Activated naive CD8-positive, alpha-beta T cell treated with anti-CD3 and anti-CD28 coated beads for 36 hours (primary cell): ENCODE results near the gene ARHGAP15. TPM values are rescaled to one million over a fixed set of nuclear protein-coding genes. Genes with fewer than 3 reads are reported as not detected.

Experiments used
- DNase-seq: peaks from one replicate; pipeline ENCODE4 v3.0.0; 2021
- H3K27ac Mint-ChIP-seq: one replicate; pipeline ENCODE4 v1.8.0; 2022; ENCODE audit warnings: mild to moderate bottlenecking, moderate library complexity, mixed read lengths
- H3K27me3 Mint-ChIP-seq: one replicate; pipeline ENCODE4 v1.8.0; 2022; ENCODE audit warnings: mild to moderate bottlenecking, mixed read lengths
- H3K36me3 Mint-ChIP-seq: one replicate; pipeline ENCODE4 v1.8.0; 2021; ENCODE audit warnings: mild to moderate bottlenecking, mixed read lengths
- H3K4me1 Mint-ChIP-seq: one replicate; pipeline ENCODE4 v1.8.0; 2021; ENCODE audit warnings: mixed read lengths
- H3K4me3 Mint-ChIP-seq: one replicate; pipeline ENCODE4 v1.8.0; 2022; ENCODE audit warnings: mild to moderate bottlenecking, moderate library complexity, mixed read lengths
- H3K9me3 Mint-ChIP-seq: one replicate; pipeline ENCODE4 v1.8.0; 2022; ENCODE audit warnings: mixed read lengths
- total RNA-seq, 2 experiments: library from RNA; stranded (reverse); gene quantifications; one replicate each; pipeline ENCODE4 v1.2.3, GENCODE V29; 2021

Gene ARHGAP15
- total RNA-seq, 2 experiments from 2014 or later, result 45.2 to 47.0 TPM

DNA sequence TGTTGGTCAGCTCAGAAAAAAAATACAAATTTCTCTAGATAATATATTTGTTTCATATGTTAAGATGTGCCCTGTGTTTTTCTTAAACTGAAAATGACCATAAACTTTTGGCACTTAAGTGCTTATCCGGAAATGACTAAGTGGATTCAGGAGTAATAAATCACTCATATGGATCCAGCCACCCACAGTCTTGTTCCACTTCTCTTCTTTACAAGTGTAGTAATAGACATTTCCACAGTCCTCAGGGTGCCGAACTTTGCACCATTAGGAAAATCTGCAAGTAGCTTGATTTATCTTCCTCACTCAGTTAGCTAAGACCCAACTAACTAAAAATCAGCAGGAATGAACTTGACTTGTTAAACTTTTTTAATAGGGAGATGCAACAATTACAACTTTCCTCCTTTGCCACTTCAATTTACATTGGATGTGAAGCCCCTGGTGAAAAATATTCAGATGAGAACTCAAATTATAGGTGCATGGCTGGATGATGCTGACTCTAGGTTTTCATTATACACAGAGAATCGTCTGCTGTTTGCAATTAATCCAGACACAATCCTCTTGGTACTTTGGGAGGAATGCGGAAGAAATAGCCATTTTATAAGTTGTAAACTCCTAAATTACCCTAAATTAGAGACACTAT, 322.5 kb downstream of the ARHGAP15 start:
- H3K27ac Mint-ChIP-seq, result no peak overlapping the region
- H3K36me3 Mint-ChIP-seq, result peaks cover 32% of the 10 kb centered on the region
- H3K4me1 Mint-ChIP-seq, result peaks cover 52% of the 10 kb centered on the region
- no peak overlapping the region for H3K4me3 Mint-ChIP-seq
- no peaks in the 10 kb centered on the region for H3K9me3 Mint-ChIP-seq
- H3K27me3 Mint-ChIP-seq, result no peaks in the 10 kb centered on the region
- DNase-seq, result no peak

DNA sequence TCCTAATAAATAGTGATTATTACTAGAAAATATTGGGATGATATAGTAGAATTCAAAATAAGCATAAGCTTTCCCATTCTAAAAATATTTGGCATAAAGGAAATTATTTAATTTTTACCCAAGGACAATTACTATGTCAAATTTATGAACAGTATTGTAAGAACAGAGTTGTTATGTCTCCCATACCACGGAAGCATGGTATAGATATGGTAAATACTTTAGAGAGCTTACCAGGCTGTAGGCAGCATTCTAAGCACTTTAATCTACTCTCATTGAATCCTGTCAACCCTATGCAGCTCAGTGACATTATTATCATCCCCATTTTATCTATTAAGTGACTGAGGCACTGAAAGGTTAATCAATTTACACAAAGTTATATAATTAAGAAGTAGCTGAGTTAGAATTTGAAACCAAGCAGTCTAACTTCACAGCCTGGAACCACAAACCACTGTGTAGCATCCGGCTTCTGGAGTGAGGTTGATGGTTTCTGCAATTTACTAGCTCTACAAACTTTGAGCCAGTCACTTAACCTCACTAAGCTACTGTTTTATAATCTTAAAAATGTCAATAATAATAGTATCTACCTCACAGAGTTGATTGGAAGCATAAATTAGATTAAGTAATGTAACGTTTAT, 323.7 kb downstream of the ARHGAP15 start:
- no peaks in the 10 kb centered on the region for H3K27me3 Mint-ChIP-seq
- DNase-seq, result peak; percentile 40
- peaks cover 50% of the 10 kb centered on the region for H3K4me1 Mint-ChIP-seq

DNA sequence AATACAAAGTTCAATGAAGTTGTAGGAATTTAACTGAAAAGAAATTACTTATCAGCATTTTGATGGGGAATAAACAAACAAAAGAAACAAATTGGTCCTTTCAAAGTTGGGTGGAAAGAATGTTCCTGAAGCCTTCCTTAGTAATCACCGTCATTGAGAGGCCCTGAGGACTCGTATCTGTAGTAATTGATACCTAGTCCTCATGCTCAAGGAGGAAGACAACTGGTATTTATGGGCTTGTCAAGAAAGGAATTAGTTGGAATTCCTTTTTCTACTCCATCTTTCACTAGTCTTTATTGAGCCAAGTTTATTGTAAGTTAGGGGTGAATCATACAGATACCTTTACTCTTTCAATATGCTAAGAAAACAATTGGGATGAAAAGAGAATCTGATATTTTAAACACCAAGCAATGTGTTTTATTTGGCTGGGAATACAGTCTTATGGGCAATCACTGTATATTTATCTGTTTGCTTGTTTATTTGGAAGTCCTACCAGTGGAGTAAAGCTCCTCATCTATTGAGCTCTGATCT, 324.8 kb downstream of the ARHGAP15 start:
- Mint-ChIP-seq H3K9me3 (no peaks in the 10 kb centered on the region), H3K36me3 (peaks cover 32% of the 10 kb centered on the region), H3K4me1 (peaks cover 50% of the 10 kb centered on the region), H3K27me3 (no peaks in the 10 kb centered on the region), H3K4me3 (no peak overlapping the region), H3K27ac (no peak overlapping the region)
- no peak for DNase-seq

More for the DNA sequence above, 323.7 kb downstream of the ARHGAP15 start:
- H3K27ac Mint-ChIP-seq, result no peak overlapping the region
- peaks cover 26% of the 10 kb centered on the region for H3K36me3 Mint-ChIP-seq
- no peak overlapping the region for H3K4me3 Mint-ChIP-seq
- no peaks in the 10 kb centered on the region for H3K9me3 Mint-ChIP-seq

DNA sequence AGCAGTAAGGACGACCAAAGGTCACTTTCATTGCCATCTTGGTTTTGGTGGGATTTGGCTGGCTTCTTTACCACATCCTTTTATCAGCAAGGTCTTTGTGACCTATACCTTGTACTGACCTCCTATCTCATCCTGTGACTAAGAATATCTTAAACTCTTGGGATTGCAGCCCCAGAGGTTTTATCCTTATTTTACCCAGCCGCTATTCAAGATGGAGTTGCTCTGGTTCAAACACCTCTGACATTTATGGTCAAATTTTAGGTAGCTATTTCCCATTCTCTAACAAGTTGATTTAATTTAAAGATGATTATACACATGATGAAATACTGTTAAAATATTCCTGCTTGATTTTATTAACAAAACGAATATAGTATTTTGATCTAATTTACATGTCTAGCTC, 326.1 kb downstream of the ARHGAP15 start:
- Mint-ChIP-seq H3K4me1 (peaks cover 39% of the 10 kb centered on the region), H3K9me3 (no peaks in the 10 kb centered on the region), H3K36me3 (peaks cover 34% of the 10 kb centered on the region), H3K27me3 (no peaks in the 10 kb centered on the region), H3K4me3 (no peak overlapping the region), H3K27ac (no peak overlapping the region)
- DNase-seq, result no peak

DNA sequence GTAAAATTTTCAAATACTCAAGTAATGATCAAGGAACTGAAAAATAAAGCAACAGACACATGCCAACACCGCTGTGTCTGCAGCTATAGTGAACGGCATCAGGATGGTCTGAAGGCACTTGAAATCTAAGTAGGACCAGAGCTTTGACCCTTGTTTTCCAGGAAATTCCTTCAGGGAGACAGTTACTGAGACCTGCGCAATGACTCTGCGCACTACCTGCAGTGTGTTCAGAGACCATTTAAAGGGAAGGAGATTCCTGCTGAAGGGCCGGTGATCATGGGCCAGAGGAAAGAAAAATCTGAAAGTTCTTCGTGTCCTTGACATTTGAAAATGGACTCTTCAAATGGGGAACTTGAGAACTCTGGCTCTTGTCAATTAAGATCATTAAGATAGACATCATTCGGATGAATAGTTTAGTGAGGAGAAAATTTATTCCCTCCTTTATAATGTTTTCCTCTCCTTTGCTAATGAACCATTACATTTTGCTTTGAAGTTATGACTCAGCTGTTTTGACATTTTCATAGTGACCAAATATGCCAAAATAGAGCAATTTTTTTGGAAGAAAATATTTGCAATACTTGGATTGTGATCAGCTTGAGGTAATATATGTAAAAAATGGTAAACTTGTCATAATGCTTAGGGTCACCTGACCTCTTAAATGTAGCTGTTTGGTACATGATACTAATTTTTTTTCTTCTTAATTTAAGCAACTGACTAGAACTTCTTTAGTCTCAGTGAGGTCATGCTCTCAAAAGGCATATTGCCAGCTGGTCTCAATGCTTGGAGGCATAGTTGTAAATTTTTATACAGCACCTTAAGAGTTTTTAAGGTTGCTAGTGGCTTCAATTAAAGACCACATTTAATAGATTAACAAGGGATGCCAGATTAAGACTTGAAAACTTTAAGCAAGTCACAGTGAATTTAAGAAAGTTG, 329.3 kb downstream of the ARHGAP15 start:
- no peak overlapping the region for H3K4me3 Mint-ChIP-seq
- no peaks in the 10 kb centered on the region for H3K9me3 Mint-ChIP-seq
- H3K4me1 Mint-ChIP-seq, result peaks cover 15% of the 10 kb centered on the region
- H3K27ac Mint-ChIP-seq, result no peak overlapping the region
- H3K27me3 Mint-ChIP-seq, result no peaks in the 10 kb centered on the region
- DNase-seq, result no peak
- peaks cover 32% of the 10 kb centered on the region for H3K36me3 Mint-ChIP-seq

DNA sequence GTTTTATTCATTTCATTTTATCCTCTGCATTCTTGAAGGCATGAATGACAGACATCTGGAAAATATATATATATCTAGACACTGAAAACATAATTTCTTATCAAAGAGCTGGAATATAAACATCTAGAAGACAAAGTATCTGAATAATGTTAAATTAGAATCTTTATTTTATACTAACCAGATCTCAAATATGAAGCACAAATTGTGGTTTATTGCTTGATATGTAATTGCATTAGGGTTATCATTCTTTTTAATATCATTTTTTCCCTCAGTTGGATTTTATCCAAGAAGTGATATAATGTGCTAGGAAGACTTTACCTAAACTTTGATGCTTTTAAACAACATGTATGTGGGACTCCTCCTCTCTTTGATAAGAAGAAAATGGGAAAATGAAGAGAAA, 331.2 kb downstream of the ARHGAP15 start:
- peaks cover 9% of the 10 kb centered on the region for H3K4me1 Mint-ChIP-seq
- no peaks in the 10 kb centered on the region for H3K27me3 Mint-ChIP-seq
- peaks cover 18% of the 10 kb centered on the region for H3K36me3 Mint-ChIP-seq
- no peaks in the 10 kb centered on the region for H3K9me3 Mint-ChIP-seq
- no peak overlapping the region for H3K27ac Mint-ChIP-seq
- no peak overlapping the region for H3K4me3 Mint-ChIP-seq
- DNase-seq, result no peak

DNA sequence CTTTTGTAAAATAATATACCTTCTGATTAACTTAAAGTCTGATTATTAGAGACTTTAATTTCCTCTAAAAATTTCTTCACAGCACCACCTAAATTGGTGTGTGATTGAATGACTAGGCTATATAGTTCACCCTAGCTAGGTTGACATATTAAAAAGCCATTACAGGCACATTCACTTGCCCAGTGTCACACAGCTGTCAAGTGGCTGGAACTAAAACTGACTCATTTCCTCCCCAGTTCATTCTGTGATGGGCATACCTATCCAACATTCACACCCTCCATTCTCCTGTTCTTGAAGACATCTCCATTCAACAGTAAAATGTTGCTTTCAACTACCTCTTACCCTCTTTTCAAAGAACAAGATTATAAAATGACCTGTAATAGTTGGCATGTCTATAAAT, 334.5 kb downstream of the ARHGAP15 start:
- DNase-seq, result peak; percentile 11
- Mint-ChIP-seq H3K4me1 (peaks cover 21% of the 10 kb centered on the region), H3K27me3 (no peaks in the 10 kb centered on the region), H3K4me3 (no peak overlapping the region), H3K9me3 (no peaks in the 10 kb centered on the region), H3K36me3 (peaks cover 20% of the 10 kb centered on the region), H3K27ac (no peak overlapping the region)

DNA sequence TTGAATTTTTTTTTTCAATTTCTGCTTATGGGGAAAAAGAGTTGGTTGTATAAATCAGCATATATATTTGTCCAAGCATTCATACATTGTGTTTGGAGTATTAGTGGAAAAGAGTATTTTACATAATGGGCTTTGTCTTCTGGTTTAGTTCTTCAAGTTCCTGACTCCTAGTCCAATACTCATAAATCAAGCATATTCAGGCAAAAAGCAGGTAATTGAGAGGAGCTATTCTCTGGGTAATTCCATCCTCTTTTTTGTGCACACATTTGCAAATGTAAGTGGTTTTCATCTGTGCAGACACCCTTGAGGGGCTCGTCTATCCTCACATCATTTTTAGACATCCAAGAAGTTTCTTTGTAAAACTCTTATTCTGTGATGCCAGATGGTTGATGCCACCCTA, 337.2 kb downstream of the ARHGAP15 start:
- peaks cover 29% of the 10 kb centered on the region for H3K4me1 Mint-ChIP-seq
- no peaks in the 10 kb centered on the region for H3K27me3 Mint-ChIP-seq
- no peak overlapping the region for H3K4me3 Mint-ChIP-seq
- no peak overlapping the region for H3K27ac Mint-ChIP-seq
- DNase-seq, result no peak
- H3K9me3 Mint-ChIP-seq, result no peaks in the 10 kb centered on the region
- H3K36me3 Mint-ChIP-seq, result peaks cover 16% of the 10 kb centered on the region

DNA sequence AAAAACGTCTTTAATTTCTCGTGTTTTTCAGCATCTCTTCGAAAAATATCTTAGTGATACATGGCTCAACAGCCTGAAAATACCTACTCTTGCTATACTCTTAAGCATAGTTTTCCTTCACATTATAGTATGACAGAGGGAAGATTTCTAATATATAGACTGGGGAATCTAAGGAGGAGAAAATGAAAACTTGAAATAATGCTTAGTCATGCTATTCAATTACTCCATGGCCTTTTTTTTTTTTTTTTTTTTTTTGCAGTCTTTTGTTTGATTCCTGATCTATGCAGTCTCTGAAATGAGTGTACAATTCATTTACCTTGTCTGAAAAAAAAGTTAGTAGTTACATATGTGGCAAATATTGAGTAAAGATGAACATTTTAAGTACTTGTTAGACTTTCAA, 337.8 kb downstream of the ARHGAP15 start:
- peaks cover 29% of the 10 kb centered on the region for H3K4me1 Mint-ChIP-seq

DNA sequence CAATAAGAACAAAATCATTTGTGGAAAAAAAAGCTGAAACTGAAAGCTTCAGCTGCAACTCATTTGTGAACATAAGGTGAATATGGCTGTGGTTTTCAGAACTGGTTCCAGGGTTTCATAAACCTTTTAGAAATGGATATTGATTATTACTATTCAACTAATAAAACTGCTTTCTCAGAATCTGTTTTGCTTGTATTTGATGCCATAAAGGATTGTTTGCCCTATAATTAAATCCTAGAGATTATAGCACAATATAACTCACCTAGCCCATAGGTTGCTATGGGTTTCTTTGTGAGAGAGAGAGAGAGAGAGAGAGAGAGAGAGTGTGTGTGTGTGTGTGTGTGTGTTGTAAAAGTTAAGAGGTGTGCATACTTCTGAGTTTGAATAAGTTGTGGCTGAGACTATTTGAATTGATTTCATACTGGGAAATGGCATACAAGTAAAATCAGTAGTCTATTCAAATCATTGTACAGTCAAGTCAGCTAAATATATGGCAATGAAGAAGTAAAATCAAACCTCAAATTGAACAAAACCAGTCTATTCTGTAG, 339.2 kb downstream of the ARHGAP15 start:
- Mint-ChIP-seq H3K4me1 (peaks cover 27% of the 10 kb centered on the region), H3K27ac (peak overlapping the region; percentile 78), H3K4me3 (no peak overlapping the region), H3K9me3 (no peaks in the 10 kb centered on the region), H3K36me3 (peaks cover 19% of the 10 kb centered on the region), H3K27me3 (no peaks in the 10 kb centered on the region)
- DNase-seq, result no peak

More for the DNA sequence above, 337.8 kb downstream of the ARHGAP15 start:
- Mint-ChIP-seq H3K36me3 (peaks cover 19% of the 10 kb centered on the region), H3K27ac (no peak overlapping the region), H3K4me3 (no peak overlapping the region), H3K27me3 (no peaks in the 10 kb centered on the region), H3K9me3 (no peaks in the 10 kb centered on the region)
- DNase-seq, result no peak

DNA sequence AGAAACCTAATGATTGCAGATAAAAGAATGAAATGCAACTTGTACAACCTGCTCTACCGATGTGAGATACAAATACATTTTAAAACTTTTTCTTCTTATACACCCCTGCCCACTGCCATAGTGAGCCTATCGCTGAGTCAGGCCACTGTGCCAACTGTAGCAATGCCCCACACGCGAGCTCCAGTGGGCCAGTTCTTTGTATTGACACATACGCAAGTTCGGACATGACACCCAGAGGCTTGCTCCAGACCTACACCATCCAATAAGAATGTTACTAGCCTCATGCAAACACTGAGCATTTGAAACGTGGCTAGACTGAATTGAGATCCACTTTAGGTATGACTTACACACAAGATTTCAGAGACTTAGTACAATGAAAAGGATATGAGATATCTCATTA, 340.1 kb downstream of the ARHGAP15 start:
- Mint-ChIP-seq H3K9me3 (no peaks in the 10 kb centered on the region), H3K27me3 (no peaks in the 10 kb centered on the region), H3K27ac (no peak overlapping the region), H3K4me1 (peaks cover 25% of the 10 kb centered on the region), H3K36me3 (peaks cover 18% of the 10 kb centered on the region), H3K4me3 (no peak overlapping the region)
- DNase-seq, result no peak

DNA sequence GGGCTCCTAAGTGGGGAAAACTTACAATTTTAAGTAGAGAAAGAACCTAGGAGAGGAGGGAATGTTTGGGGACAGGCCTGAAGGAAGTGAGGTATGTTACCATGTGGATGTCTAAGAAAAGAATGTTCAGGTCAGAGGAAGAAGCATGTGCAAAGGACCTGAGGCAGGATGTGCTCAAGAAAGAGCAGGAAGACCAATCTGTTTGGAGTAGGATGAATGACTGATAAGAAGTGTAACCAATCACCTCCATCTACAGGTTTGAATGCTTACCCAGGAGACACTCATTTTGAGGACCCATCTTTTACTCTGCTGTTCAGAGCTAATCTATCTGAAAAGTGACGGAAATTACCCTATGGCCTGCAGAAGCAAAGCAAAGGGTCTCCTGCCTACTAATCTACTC, 342.3 kb downstream of the ARHGAP15 start:
- Mint-ChIP-seq H3K4me3 (no peak overlapping the region), H3K36me3 (peaks cover 20% of the 10 kb centered on the region), H3K27me3 (no peaks in the 10 kb centered on the region), H3K4me1 (peaks cover 31% of the 10 kb centered on the region), H3K27ac (no peak overlapping the region), H3K9me3 (no peaks in the 10 kb centered on the region)
- DNase-seq, result no peak

DNA sequence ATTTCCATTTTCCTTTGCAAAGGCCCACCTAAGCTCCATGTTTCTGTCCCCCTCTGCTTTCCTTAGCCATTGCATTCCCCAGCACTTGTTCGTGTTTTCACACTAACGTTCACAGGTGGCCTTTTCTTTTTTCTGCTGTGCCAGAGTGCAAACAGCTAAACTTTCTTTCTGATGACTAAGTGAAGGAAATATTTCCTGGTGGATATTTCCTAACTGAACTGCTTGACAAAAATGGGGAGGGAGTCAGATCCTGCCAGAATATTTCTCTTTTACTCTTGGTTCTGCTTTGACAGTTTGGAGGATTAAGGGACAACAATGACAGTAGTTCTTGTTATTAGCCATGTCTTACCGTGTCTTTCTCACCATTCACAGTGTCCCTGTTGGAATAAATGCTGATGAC, 344.0 kb downstream of the ARHGAP15 start:
- Mint-ChIP-seq H3K27ac (no peak overlapping the region), H3K9me3 (no peaks in the 10 kb centered on the region), H3K36me3 (peaks cover 15% of the 10 kb centered on the region), H3K4me1 (peaks cover 35% of the 10 kb centered on the region), H3K4me3 (no peak overlapping the region), H3K27me3 (no peaks in the 10 kb centered on the region)
- DNase-seq, result no peak

DNA sequence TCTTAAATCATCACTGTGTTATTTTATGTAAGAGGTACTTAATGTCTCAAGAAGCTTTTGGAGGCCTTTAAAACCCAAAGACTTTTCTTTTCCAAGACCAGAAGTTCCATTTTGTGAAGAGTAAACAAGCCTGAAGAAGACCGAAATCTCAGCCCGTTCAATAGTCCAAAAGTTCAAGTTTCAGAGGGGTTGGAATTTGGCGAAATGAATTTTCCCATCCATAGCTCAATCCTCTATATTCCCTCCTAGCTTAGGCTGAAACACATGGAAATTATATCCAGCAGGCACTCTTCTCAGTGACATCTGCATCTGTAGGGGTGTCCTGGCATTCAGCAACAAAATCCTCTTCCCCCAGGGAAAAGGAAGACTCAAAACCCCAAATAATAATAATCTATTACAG, 344.6 kb downstream of the ARHGAP15 start:
- H3K4me1 Mint-ChIP-seq, result peaks cover 30% of the 10 kb centered on the region
- no peaks in the 10 kb centered on the region for H3K9me3 Mint-ChIP-seq
- H3K27me3 Mint-ChIP-seq, result no peaks in the 10 kb centered on the region
- H3K36me3 Mint-ChIP-seq, result peaks cover 15% of the 10 kb centered on the region
- H3K4me3 Mint-ChIP-seq, result no peak overlapping the region
- no peak for DNase-seq
- no peak overlapping the region for H3K27ac Mint-ChIP-seq

DNA sequence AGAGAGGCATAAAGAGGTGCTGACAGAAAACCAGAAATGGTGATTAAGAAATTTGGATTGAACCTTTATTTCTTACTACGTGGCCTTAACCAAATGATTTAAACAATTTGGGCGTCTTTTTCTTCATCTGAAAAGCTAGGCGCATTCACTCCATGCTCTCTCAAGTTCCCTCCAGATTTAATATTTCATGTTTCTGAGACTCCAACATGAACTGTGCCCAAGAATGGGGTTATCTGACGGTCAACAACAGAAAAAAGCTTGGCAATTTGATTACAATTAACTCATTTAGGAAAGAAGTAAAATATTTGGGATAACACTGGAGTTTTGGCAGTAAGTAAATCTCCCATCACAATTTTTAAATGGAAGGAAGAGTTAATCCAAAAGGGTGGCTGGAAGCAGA, 345.4 kb downstream of the ARHGAP15 start:
- no peak for DNase-seq
- H3K27ac Mint-ChIP-seq, result no peak overlapping the region
- no peaks in the 10 kb centered on the region for H3K27me3 Mint-ChIP-seq
- peaks cover 23% of the 10 kb centered on the region for H3K4me1 Mint-ChIP-seq
- peaks cover 15% of the 10 kb centered on the region for H3K36me3 Mint-ChIP-seq
- H3K9me3 Mint-ChIP-seq, result no peaks in the 10 kb centered on the region
- no peak overlapping the region for H3K4me3 Mint-ChIP-seq
